ENCODE results near the gene N4BP2L2. TPM values are rescaled to one million over a fixed set of nuclear protein-coding genes. Genes with fewer than 3 reads are reported as not detected.

The N4BP2L2 gene
- total and polyA plus RNA-seq, 4 donors, result 14.9 to 116 (median 76.7) TPM

DNA sequence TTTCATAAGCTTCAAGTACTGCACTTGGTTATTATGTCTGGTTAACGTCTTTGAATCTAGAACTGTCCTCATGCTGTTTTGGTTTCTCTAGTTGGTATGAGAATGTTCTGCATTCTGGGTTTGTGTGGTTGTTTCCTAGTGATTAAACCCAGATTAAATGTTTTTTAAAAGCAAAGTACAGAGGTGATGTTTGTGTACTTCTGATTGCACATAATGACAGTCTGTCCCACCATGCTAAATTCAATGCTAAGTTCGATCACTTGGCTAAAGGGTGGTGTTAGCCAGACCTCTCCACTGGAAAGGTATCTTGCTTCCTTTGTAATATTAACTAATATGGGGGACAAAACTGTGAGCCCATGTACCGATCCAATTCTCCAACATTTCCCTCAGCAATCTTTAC, 125.3 kb downstream of the N4BP2L2 start:
- Histone ChIP-seq H3K27ac (ENCODE audit: low read depth in 1 of 2, low read length in 2 of 2) (peak overlapping the region; percentile 58 to 86), H3K4me1 (ENCODE audit: control insufficient read depth in 4 of 4, insufficient read depth in 4 of 4, low read length in 3 of 4) (peaks cover 10 to 67% (median 51%) of the 10 kb centered on the region in 4 donors), H3K36me3 (ENCODE audit: control insufficient read depth in 4 of 4, insufficient read depth in 3 of 4, low read depth in 1 of 4, low read length in 3 of 4) (peaks cover 0 to 1% (median 0%) of the 10 kb centered on the region in 4 donors), H3K9me3 (ENCODE audit: control insufficient read depth in 4 of 4, low read length in 3 of 4) (no peaks in the 10 kb centered on the region), H3K27me3 (ENCODE audit: control insufficient read depth in 4 of 4, insufficient read depth in 4 of 4, low read length in 3 of 4) (no peaks in the 10 kb centered on the region), H3K4me3 (ENCODE audit: low read depth in 1 of 3, low read length in 3 of 3) (no peak overlapping the region), H3K9ac (ENCODE audit: low read depth in 1 of 2, low read length in 2 of 2) (peak overlapping the region in 1 of 2 donors; percentile 29)
- peak in 1 of 2 donors; percentile 76 for TF ChIP-seq RXRA (IDR thresholded peaks at IDR 0.05)
- TF ChIP-seq HNF4A (conservative IDR thresholded peaks at IDR 0.05), result peak; percentile 71 to 75
- TF ChIP-seq RAD21 (IDR thresholded peaks at IDR 0.05), result no peak
- peak; percentile 40 for TF ChIP-seq FOXA2 (IDR thresholded peaks at IDR 0.05)
- TF ChIP-seq TAF1 (conservative IDR thresholded peaks at IDR 0.05), result peak; percentile 49
- TF ChIP-seq, protein P1, sequence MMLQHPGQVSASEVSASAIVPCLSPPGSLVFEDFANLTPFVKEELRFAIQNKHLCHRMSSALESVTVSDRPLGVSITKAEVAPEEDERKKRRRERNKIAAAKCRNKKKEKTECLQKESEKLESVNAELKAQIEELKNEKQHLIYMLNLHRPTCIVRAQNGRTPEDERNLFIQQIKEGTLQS (IDR thresholded peaks at IDR 0.05), result no peak
- peak in 1 of 2 donors; percentile 56 for TF ChIP-seq EGR1 (IDR thresholded peaks at IDR 0.05; ENCODE audit: low read depth in 2 of 2)
- TF ChIP-seq GABPA (IDR thresholded peaks at IDR 0.05 in 1 of 2, conservative IDR thresholded peaks at IDR 0.05 in 1 of 2), result no peak
- TF ChIP-seq SP1 (IDR thresholded peaks at IDR 0.05), result peak; percentile 71
- TF ChIP-seq, protein P2, sequence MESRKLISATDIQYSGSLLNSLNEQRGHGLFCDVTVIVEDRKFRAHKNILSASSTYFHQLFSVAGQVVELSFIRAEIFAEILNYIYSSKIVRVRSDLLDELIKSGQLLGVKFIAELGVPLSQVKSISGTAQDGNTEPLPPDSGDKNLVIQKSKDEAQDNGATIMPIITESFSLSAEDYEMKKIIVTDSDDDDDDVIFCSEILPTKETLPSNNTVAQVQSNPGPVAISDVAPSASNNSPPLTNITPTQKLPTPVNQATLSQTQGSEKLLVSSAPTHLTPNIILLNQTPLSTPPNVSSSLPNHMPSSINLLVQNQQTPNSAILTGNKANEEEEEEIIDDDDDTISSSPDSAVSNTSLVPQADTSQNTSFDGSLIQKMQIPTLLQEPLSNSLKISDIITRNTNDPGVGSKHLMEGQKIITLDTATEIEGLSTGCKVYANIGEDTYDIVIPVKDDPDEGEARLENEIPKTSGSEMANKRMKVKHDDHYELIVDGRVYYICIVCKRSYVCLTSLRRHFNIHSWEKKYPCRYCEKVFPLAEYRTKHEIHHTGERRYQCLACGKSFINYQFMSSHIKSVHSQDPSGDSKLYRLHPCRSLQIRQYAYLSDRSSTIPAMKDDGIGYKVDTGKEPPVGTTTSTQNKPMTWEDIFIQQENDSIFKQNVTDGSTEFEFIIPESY (IDR thresholded peaks at IDR 0.05), result no peak
- TF ChIP-seq YY1 (IDR thresholded peaks at IDR 0.05), result peak; percentile 76
- TF ChIP-seq, protein P3, sequence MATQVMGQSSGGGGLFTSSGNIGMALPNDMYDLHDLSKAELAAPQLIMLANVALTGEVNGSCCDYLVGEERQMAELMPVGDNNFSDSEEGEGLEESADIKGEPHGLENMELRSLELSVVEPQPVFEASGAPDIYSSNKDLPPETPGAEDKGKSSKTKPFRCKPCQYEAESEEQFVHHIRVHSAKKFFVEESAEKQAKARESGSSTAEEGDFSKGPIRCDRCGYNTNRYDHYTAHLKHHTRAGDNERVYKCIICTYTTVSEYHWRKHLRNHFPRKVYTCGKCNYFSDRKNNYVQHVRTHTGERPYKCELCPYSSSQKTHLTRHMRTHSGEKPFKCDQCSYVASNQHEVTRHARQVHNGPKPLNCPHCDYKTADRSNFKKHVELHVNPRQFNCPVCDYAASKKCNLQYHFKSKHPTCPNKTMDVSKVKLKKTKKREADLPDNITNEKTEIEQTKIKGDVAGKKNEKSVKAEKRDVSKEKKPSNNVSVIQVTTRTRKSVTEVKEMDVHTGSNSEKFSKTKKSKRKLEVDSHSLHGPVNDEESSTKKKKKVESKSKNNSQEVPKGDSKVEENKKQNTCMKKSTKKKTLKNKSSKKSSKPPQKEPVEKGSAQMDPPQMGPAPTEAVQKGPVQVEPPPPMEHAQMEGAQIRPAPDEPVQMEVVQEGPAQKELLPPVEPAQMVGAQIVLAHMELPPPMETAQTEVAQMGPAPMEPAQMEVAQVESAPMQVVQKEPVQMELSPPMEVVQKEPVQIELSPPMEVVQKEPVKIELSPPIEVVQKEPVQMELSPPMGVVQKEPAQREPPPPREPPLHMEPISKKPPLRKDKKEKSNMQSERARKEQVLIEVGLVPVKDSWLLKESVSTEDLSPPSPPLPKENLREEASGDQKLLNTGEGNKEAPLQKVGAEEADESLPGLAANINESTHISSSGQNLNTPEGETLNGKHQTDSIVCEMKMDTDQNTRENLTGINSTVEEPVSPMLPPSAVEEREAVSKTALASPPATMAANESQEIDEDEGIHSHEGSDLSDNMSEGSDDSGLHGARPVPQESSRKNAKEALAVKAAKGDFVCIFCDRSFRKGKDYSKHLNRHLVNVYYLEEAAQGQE (IDR thresholded peaks at IDR 0.05), result peak; percentile 73
- DNase-seq (ENCODE audit: low spot score), result no peak
- 48% methylated on average over 3 of the region's 3 CpGs for WGBS

DNA sequence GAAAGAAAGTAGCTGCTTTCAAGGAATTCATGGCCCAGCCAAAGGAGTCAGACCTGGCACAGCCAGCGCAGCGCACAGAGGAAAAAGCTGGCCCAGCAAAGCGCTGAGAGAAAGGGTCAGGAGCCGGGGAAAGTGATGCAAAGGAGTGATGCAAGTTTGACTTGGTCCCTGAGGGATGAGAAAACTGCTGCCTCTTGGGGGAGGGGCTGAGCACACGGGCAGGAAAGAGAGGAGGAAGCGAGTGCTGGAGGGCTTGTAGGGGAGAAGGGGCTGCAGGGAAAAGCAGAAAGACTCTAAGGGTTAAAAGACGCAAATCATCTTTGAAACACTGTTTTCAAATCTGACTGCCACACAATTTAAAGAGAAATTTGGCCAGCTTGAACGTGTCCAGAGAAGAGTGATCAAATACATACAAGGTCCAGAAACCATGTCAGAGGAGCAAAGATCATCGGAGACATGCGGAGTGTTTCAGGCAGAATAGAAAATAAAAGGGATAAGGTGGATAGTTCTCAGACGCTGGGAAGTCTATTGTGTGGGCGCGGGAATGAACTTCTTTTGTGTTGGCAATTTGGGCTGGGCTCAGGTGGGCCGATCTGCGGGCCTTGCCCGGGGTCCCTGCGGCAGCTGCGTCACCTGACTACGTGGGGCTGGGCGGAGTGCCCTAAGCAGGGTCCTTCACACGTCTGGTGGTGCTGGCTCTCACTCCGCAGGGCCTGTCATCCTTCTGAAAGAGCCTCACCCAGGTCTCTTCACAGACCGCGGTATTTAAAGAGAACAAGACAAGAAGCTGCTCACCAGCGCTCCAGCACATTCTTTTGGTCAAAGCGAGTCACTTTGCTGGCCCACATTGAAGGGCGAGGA, 128.8 kb downstream of the N4BP2L2 start:
- H3K27ac ChIP-seq (ENCODE audit: low read depth in 1 of 2, low read length in 2 of 2), result peak overlapping the region; percentile 79 to 91
- DNase-seq (ENCODE audit: low spot score), result no peak
- peak overlapping the region; percentile 2 to 32 (median 6) for H3K4me3 ChIP-seq (ENCODE audit: low read depth in 1 of 3, low read length in 3 of 3)
- no peaks in the 10 kb centered on the region for H3K27me3 ChIP-seq (ENCODE audit: control insufficient read depth in 4 of 4, insufficient read depth in 4 of 4, low read length in 3 of 4)
- H3K36me3 ChIP-seq (ENCODE audit: control insufficient read depth in 4 of 4, insufficient read depth in 3 of 4, low read depth in 1 of 4, low read length in 3 of 4), result peaks cover 1 to 20% (median 17%) of the 10 kb centered on the region in 4 donors
- whole genome bisulfite sequencing, result 35% methylated on average over 27 of the region's 27 CpGs
- peak overlapping the region in 1 of 2 donors; percentile 82 for H3K9ac ChIP-seq (ENCODE audit: low read depth in 1 of 2, low read length in 2 of 2)
- no peaks in the 10 kb centered on the region for H3K9me3 ChIP-seq (ENCODE audit: control insufficient read depth in 4 of 4, low read length in 3 of 4)
- H3K4me1 ChIP-seq (ENCODE audit: control insufficient read depth in 4 of 4, insufficient read depth in 4 of 4, low read length in 3 of 4), result peaks cover 6 to 46% (median 34%) of the 10 kb centered on the region in 4 donors
- TF ChIP-seq EGR1 (IDR thresholded peaks at IDR 0.05; ENCODE audit: low read depth in 2 of 2) (peak in 1 of 2 donors; percentile 68), RAD21 (IDR thresholded peaks at IDR 0.05) (peak; percentile 53 to 58), JUND (IDR thresholded peaks at IDR 0.05) (peak; percentile 61 to 78), YY1 (IDR thresholded peaks at IDR 0.05) (peak; percentile 46), TAF1 (conservative IDR thresholded peaks at IDR 0.05) (peak; percentile 13), SP1 (IDR thresholded peaks at IDR 0.05) (peak; percentile 77)
- TF ChIP-seq, protein P1 (IDR thresholded peaks at IDR 0.05), result peak; percentile 99
- TF ChIP-seq, protein P4, sequence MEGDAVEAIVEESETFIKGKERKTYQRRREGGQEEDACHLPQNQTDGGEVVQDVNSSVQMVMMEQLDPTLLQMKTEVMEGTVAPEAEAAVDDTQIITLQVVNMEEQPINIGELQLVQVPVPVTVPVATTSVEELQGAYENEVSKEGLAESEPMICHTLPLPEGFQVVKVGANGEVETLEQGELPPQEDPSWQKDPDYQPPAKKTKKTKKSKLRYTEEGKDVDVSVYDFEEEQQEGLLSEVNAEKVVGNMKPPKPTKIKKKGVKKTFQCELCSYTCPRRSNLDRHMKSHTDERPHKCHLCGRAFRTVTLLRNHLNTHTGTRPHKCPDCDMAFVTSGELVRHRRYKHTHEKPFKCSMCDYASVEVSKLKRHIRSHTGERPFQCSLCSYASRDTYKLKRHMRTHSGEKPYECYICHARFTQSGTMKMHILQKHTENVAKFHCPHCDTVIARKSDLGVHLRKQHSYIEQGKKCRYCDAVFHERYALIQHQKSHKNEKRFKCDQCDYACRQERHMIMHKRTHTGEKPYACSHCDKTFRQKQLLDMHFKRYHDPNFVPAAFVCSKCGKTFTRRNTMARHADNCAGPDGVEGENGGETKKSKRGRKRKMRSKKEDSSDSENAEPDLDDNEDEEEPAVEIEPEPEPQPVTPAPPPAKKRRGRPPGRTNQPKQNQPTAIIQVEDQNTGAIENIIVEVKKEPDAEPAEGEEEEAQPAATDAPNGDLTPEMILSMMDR (IDR thresholded peaks at IDR 0.05; ENCODE audit: low read depth, low read length, missing input control), result no peak
- TF ChIP-seq, protein P3 (IDR thresholded peaks at IDR 0.05), result peak; percentile 37
- TF ChIP-seq, protein P2 (IDR thresholded peaks at IDR 0.05), result peak; percentile 11

All from liver (tissue), 9 donors.